Effector CD8-positive, alpha-beta T cell (primary cell): ENCODE measurements around the gene SGTA.

ENCODE experiments used
- DNase-seq: peaks from one replicate; lab custom pipeline; 2025; lab: John Stamatoyannopoulos, UW

SGTA gene

GRCh38 chr19:2810141-2811091 is 27.3 kb upstream of the SGTA start:
- no peak for DNase-seq

GRCh38 chr19:2809387-2810140 is 26.5 kb upstream of the SGTA start:
- no peak for DNase-seq

- no peak for DNase-seq
Observed at GRCh38 chr19:2808129-2808941, 25.3 kb upstream of the SGTA start.

GRCh38 chr19:2807379-2808128 is 24.5 kb upstream of the SGTA start:
- no peak for DNase-seq

- no peak for DNase-seq
Observed at GRCh38 chr19:2806736-2807378, 23.8 kb upstream of the SGTA start.

GRCh38 chr19:2805991-2806649 is 23.0 kb upstream of the SGTA start:
- no peak for DNase-seq

- no peak for DNase-seq
Observed at GRCh38 chr19:2805261-2805900, 22.3 kb upstream of the SGTA start.

GRCh38 chr19:2804156-2805004 is 21.3 kb upstream of the SGTA start:
- no peak for DNase-seq

- DNase-seq, result no peak
Observed at GRCh38 chr19:2803486-2804155, 20.5 kb upstream of the SGTA start.

GRCh38 chr19:2802826-2803225 is 19.8 kb upstream of the SGTA start:
- DNase-seq, result no peak

- DNase-seq, result no peak
Observed at GRCh38 chr19:2800506-2800905, 17.4 kb upstream of the SGTA start.

- no peak for DNase-seq
Observed at GRCh38 chr19:2799273-2800020, 16.4 kb upstream of the SGTA start.

GRCh38 chr19:2798733-2799132 is 15.7 kb upstream of the SGTA start:
- DNase-seq, result no peak

GRCh38 chr19:2798158-2798685 is 15.1 kb upstream of the SGTA start:
- no peak for DNase-seq

GRCh38 chr19:2797280-2797679 is 14.2 kb upstream of the SGTA start:
- no peak for DNase-seq

GRCh38 chr19:2796659-2797266 is 13.7 kb upstream of the SGTA start:
- no peak for DNase-seq
